Stimulated activated CD4-positive, alpha-beta T cell treated with anti-CD3 and anti-CD28 coated beads, TNF-alpha, amount 100 ng/mL, for 1 hour (primary cell): ENCODE results near the gene ZFYVE9.

Source experiments
- DNase-seq, 3 donors: peaks; one replicate each; pipeline ENCODE4 v3.0.0-alpha.2; 2020; ENCODE audit warnings: low read depth in 3 of 3, low spot score in 1 of 3

ZFYVE9 gene

GRCh38 chr1:52325786-52326185 is 183.9 kb downstream of the ZFYVE9 start:
- DNase-seq = no peak

DNA sequence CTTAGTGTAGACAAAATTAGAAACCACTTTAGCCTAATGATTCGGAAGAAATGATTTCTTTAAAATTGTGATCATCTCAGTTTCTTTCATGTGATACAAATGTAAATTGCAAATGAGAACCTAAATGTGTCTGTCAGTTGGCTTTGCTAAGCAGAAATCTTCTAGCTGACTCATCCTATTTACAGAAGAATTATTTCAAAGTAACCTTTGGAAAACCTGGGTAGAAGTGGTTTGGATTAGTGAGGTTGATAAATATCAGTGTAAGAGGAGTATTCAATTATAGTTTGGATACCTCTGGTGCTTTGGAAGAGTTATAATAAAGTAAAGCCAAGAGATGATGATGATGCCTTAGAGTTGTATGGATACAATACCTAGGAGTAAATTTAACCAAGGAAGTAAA is 186.7 kb downstream of the ZFYVE9 start:
- no peak for DNase-seq

- DNase-seq = no peak
Observed at GRCh38 chr1:52332411-52332810, 190.5 kb downstream of the ZFYVE9 start.

DNA sequence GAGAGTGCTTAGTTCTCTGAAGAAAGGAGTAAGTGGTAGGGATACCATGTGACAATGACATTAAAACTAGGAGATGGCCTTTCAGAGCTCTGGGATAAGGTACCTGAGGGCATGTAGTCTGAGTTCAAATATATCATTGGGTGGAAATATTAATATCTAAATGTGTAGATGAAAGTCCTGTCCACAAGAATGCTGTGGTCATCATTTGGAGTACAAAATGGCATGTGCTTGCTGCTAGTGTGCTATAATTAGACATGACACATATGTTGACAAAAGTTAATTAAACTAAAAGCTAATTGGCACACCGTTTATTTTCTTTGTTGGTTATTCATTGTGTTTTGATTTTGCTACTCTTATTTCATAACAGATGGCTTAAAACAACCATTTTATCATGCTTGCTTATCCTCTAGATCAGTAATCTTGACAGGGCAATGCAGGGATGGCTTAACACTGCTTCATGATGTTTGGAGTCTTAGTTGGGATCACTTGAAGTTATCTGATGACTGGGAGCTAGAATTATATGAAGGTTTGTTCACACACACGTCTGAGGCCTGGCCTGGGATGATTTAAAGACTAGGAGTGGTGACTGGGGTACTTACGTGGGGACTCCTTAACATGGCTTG is 193.1 kb downstream of the ZFYVE9 start:
- DNase-seq = no peak

GRCh38 chr1:52337439-52337838 is 195.6 kb downstream of the ZFYVE9 start:
- DNase-seq = no peak

GRCh38 chr1:52341655-52342260 is 199.9 kb downstream of the ZFYVE9 start:
- no peak for DNase-seq

DNA sequence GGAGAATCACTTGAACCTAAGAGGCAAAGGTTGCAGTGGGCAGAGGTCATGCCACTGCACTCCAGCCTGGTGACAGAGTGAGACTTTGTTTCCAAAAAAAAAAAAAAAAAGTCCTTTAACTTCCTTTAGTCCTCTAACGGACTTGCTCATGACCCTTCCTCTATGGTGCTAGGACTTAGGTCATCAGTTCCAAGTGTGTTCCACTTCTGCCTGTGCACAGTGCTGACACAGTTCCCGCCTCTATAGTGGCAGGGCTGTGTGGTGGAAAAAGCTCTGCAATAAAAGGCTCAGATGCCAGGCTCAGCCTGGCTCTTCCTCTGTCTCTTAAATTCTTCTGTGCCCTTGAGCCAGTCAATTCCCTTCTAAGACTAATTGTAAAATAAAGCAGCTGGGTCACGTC is 202.1 kb downstream of the ZFYVE9 start:
- DNase-seq = no peak

DNA sequence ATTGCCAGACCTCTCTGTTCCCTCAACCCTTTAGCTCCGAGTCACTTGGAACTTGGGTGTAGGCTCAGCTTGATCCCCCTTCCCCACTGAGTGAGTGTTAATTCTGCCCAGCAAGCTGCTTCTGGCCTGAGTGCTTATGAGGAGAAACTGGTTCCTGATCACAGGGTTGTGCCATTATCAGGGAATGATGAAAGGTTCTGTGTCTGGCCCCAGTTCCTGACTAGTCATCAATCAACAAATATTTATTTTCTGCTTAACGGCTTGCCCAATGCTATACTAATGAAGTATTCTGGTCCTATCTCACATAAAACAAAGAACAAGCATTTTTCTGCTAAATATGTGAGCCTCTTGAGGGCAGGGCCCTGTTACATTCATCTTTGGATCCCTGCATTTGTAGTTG is 203.4 kb downstream of the ZFYVE9 start:
- no peak for DNase-seq

DNA sequence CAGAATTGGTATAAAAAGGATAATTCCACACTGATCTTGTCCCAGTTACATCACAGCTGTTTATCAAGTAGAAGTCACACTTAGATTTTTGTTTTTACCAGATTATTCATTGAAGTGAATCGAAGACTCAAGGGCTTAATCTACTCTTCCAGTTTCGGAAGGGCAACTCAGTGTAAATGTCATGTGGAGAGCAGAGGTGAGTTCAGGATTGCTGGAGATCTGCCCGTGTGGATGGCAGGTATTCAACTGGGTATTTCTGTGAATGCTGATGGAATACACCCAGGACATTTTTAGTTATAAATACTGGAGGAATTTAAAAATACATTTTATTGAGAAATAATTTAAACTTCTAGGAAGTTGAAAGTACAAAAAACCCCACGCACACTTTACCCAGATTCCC is 204.8 kb downstream of the ZFYVE9 start:
- no peak for DNase-seq

- DNase-seq = no peak
Observed at GRCh38 chr1:52348704-52349300, 206.9 kb downstream of the ZFYVE9 start.

- no peak for DNase-seq
Observed at GRCh38 chr1:52352690-52353089, 210.8 kb downstream of the ZFYVE9 start.

DNA sequence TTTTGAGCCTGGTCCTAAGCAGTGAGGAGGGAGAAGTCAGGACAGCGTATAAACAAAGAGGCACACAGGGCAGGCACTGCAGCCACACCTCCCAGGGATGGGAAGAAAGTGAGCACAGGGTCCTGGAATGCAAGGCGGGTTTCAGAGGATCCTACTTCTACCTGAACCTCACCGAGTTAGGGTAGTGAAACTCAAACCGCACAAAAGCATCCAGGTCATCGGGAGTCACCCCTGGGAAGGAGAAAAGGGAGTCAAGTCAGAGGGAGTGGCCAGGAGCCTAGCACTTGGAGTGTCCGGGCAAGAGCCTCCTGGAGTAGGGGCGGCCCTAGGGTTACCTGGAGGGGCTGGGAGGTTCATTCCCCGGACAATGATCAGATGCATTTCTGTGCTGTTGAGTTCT is 213.5 kb downstream of the ZFYVE9 start:
- DNase-seq = no peak

DNA sequence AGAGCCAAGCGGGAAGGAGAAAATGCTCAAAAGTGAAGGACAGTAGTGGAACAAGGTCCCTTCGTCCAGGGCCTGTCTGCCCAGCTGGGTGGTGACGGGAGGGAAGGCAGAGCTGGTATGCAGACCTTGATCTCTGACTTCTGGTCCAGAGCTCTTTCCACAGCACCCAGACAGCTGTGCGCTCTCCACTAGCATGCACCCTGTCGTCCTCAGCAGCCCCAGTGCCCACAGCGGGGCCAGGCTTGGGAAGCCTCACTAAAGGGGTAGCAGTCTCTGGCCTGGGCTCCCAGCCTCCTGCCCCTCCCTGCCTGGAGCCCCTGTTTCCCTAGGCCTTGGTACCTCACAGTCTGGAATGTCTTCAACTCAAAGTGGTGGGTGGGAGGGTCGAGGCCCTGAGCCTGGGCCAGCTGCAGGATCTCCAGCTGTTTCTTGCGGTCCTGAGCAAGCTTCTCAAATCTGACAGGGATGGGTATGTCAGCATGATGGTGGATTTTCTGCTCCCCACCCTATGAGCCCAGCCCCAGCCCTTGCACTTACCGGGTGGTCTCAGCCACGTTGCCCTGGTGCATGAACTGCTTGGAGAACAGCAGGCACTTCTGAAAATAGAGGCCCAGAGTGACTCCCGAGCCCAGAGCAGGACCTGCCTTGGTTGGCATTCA is 214.1 kb downstream of the ZFYVE9 start:
- DNase-seq = no peak

DNA sequence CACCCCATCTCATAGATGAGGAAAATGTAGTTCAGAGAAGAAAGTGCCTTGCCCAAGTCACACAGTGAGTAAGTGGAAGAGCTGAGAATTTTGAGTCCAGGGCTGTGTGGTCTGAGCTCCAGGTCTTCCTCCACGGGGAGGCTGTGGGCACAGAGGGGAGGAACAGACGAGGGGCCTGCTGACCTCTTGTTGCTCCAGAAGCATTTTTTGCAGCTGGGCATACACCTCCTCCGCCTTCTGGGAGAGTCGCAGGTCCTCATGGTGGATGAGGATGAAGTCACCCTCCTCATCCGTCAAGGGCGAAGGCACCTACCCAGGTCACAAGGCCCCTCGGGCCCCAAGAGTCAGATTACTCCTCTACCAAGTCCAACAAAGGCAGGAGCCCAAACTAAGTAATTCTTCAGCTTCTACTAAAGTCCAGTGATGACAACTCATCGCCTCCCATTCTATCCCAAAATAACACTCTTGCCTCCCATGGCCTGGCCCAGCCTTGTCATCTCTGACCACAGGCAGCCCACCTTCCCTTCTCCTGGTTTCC is 215.0 kb downstream of the ZFYVE9 start:
- no peak for DNase-seq

GRCh38 chr1:52357397-52357796 is 215.5 kb downstream of the ZFYVE9 start:
- DNase-seq = no peak

GRCh38 chr1:52358851-52359497 is 217.1 kb downstream of the ZFYVE9 start:
- no peak for DNase-seq

DNA sequence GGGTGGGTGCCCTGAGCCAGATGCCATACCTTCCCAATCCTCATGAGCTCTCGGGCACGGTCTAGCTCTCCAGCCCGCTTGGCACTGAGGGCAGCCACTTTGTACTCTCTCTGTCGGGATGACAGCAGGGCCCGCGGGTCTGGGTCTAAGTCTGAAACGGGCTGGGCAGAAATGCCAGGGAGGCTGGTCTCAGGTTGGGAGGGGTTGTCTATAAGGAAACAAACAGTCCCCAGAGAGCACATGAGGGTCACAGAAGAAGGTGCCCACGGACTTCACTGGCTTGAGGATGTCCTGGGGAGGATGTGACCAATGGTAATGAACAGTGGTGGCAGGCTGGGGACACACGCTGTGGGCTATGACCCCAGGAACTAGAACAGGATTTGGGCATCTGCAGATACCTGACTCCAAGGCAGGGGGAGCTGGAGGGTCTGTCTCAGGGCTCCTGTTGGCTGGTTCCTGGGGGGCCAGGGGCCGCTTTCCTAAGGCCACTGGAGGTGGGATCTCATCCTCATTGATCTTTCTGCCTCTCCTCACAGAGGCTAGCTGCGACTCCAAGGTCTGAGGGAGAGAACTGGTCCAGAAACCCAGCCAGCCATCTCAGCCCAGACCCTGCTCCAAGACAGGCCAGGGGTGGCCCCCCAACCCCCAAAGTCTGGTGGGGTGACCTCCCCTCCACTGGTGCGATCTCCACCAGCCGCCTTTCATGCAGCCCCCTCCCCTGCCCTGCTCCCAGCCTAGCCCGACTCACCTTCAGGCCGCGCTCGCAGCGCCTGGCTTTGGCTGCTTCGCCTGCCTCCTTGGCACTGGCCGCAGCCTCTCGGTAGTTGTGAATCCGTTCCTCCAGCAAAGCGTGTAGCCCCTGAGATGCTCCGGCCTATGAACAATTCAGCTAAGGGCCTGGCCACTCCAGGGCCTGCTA is 218.0 kb downstream of the ZFYVE9 start:
- DNase-seq = no peak

- no peak for DNase-seq
Observed at GRCh38 chr1:52360595-52360968, 218.7 kb downstream of the ZFYVE9 start.

DNA sequence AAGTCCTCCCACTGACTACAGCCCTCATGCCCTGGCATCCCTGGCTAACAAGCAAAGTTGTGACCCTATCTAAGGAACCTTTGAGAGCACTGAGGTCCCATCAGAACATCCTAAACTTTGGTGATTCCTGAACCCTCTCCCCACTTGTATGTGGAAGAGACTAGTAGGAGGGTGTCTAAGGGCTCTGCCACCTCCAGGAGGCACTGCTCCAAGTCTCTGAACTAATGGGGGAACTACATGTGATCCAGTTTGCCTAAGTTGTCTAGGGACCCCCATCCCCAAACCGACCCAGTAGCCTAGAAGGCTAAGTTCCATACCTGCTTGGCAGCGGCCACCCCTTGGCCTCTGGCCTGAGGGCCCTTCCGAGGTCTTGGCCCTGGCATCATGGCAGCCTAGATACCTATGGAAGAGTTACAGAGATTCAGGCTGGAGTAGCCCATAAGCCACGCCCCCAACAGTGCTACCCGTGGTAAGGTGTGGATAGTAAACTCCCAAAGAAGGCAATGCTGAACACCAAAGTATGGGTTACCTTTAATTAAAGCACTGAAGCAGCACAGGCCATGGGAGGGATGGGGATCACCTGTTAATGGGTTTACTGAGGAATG is 222.4 kb downstream of the ZFYVE9 start:
- no peak for DNase-seq

GRCh38 chr1:52365071-52365745 is 223.3 kb downstream of the ZFYVE9 start:
- DNase-seq = no peak
